IPS DF 4.7 (cell line): ENCODE measurements around the gene PER2.

ENCODE experiments used
- DNase-seq: peaks from one replicate; pipeline ENCODE4 v3.0.0-alpha.2; 2013; ENCODE audit warnings: low spot score; ENCODE audit errors: extremely low read depth

Gene PER2

GRCh38 chr2:238230699-238231098 is 57.7 kb downstream of the PER2 start:
- DNase-seq, result no peak

DNA sequence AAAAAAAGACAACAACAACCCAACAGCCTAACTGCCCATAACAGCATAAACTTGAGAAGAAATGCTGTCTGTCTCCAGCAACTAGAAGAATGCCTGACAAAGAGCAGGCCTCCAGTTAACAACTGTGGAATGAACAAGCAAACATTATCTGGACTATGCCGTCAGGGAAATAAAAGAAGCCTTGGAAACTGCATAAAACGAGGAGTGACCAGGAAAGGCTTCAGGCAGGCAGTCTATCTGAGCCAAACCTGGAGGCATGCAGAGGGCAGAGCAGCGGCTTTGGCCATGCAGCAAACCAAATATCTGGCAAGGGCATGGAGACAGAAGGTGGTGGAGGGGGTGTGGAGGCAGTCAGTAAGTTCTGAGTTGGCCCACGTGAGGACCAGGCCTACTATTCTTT is 59.7 kb downstream of the PER2 start:
- DNase-seq, result no peak

DNA sequence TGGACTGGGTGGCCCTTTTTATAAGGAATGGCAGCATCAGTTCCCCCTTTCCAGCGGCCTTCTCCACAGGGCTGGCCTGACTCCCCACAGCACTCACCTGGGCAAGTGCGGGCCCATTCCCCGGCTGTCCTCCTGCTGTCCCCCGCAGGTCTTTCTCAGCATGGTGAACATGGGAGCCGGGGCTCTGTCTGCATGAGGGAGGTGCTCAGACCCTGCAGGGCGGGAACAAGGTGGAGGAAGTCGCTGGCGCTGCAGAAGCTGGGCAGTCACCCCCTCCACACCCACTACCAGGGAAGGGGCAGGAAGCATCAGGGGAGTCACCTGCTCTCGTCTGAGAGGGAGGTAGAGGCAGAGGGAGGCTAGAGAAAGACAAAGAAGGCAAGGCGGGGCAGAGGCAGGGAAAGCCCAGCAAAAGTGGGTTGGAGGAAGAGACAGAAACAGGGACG is 60.8 kb downstream of the PER2 start:
- DNase-seq, result no peak

- no peak for DNase-seq
Measured at GRCh38 chr2:238226698-238227586, 61.5 kb downstream of the PER2 start.

GRCh38 chr2:238225911-238226697 is 62.3 kb downstream of the PER2 start:
- DNase-seq, result no peak

- no peak for DNase-seq
Measured at GRCh38 chr2:238225121-238225520, 63.3 kb downstream of the PER2 start.

GRCh38 chr2:238224356-238225035 is 63.9 kb downstream of the PER2 start:
- no peak for DNase-seq

DNA sequence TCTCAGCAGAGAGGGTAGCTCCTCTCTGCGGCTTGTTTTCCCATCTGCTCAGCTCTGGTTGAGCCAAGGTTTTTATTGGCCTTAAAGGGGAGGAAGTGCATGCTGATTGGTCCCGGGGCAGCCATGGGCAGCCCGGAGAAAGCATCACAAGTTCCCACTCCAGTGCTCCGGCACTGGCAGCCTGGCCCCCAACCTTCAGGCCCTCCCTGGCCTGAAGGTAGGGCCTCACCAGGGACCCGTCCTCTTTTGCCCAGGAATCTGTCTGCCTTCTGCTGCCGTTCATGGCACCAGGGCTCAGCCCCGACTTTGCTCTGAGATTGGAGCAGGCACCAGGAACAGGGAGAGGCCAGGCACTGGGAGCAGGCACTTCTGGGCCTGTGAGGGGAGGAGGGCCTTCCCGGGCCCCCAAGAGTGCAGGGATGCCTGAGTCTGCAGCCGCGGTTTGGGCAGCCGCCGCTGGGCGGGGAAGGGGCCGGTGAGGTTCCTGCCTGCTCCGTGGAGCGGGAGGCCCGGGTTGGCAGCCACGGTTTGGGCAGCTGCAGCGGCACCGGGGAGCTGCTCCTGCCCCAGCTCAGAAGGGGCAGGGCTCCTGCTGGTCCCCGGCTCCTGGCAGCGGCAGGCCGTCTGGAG is 67.4 kb downstream of the PER2 start:
- DNase-seq, result no peak

DNA sequence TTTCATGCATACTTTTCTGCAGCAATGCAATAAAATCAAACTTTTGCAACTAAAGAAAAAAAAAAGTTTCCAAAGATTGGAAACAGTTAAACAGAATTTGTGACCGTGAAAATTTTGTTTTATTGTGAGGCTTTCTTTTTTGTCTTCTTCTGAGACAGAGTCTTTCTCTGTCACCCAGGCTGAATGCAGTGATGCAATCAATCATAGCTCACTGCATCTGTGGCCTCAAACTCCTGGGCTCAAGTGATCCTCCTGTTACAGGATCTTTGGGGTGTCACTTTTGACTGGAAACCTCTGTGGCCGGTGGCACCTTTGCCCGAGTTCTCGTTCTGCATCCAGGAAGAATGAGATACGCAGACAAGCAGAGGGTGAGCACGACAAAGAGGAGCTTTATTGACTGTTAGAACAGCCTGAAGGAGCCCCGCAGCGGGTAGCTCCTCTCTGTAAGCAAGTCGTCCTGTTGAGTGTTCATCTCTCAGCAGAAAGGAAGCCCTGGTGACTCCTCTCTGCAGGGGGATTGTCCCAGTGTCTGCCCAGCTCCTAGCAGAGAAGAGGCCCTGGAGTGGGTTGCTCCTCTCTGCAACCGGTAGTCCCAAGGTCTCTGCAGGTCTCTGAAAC is 68.0 kb downstream of the PER2 start:
- no peak for DNase-seq

DNA sequence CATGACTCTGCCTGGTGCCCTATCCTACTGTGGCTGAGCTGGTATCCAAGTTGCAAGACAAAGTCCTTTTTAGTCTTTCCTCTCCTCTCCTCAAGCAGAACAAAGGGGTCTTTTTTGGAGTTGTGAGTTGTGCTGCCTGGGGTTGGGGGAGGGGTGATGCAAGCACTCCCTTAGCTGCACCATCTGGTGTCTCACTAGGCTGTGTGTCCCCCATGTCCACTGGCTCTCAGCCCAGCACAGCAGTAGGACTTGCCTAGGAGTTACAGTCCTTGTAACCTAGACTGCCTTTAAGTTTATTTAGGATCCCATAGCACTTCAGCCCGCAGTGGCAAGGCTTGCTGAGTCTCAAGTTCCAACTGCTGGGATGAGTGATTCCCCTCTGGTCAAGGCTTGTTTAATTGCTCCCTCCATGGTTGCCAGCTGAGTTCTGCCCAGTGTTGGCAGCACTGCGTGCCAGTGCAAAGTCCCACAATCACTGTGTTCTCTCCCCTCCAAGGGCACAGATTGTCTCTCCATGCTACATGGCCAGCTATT is 71.7 kb downstream of the PER2 start:
- no peak for DNase-seq

DNA sequence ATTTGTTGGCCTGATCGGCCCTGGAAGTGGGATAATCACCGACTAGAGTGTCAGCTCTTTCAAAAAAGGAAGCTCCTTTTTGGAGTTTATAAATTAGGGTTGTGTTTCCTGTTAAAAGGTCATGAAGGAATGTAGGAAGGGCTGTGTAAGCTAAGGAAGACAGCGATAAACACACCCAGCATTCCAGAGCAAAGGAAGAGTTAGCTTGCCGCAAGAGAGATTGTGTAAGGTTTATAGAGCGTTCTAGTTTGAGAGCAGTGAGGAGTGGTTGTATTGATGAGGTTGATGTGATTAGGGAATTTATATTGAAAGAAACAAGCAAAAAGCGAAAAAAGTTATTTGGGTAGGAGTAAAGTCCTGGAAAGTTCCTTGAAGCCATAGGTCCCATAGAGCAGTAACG is 81.4 kb downstream of the PER2 start:
- no peak for DNase-seq

- no peak for DNase-seq
Measured at GRCh38 chr2:238203973-238204683, 84.3 kb downstream of the PER2 start.

DNA sequence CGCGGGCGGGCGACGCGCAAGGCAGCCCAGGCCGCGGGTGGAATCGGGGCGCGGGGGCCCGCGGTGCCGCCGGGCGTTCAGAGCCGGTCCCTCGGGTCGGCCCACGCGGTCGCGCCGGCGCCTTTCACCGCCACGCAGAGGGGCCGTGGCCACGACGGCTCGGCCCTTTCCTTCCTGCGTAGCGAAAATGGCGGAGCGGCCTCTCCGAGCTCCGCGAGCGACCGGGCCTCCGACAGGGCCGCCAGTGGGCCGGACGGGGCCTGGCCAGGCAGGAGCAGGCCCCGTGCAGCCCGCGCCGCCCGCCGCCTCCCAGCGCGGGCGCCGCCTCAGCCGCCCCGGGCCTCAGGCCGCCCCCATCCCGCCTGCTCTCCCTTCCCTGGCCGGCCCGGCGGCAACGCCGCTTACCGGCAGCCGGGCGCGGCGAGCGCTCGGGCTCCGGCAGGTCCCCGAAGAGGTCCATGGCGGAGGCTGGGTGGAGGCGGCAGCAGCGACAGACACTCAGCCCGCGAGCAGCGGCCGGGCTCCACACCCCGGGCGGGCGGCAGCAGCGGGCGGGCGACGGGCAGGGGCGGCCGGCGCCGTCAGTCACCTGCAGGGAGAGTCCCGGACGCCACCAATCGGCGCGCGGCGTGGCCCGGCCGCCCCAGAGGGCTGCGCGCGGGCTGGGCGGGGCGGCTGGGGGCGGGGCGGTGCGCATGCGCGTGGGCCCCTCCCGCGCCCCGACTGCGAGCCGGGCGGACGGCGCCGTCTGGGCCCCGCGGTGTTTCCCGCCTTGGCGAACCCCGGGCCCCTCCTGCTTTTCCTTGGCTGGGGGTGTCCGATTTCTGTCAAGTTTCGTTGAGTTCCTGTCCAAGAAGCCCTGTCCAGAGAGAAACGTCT is 85.1 kb downstream of the PER2 start, which contains the start of gene ILKAP:
ILKAP (minus strand) TSS at position 602 of the 879 bp plus-strand sequence; CDS start at position 460, 142 bp downstream.
- DNase-seq, result no peak

- DNase-seq, result no peak
Measured at GRCh38 chr2:238202326-238203093, 85.9 kb downstream of the PER2 start.
